Measurements from ENCODE around the gene RAB10. TPM values are rescaled to one million over a fixed set of nuclear protein-coding genes. Genes with fewer than 3 reads are reported as not detected.

Gene RAB10
- total and polyA plus RNA-seq, 9 of the 15 experiments (the other 6 are each of a cell fraction or from before 2014, with no cell fraction given), result 25.1 to 214 (median 157) TPM

DNA sequence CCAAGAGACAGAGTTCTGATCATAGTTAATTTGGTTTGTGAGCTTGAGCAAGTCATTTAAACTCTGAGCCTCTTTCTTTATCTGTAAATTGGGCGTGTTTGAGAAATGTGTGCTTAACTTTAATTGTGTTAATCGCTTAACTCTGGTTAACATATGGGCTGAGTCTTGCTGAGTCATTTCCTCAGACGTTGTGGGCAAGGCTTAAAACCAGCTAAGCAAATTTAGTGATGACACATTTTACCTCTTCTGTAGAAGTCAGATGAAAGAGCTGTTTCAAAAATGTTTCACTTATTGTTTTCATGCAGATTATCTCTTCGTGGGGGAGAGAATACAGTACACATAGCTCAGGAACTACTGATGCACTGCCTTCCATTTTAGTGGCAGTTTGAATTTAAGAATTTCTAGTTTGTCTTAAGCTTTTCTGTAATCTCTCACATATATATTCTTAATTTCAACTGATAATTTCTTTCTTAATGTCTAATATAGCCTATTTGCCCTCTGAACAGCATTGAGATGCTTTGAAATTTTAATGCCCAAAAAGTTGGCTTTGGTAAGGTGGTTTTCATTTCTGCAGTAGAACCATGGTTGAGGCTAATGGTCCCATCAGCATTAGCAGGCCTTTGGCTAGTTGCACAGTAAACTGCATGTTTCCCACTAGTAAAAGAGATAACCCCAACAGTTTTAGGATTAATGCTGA lies 34.9 kb downstream of the RAB10 start (continued):
- TF ChIP-seq PBX2 (CRISPR knock-in tag; IDR thresholded peaks at IDR 0.05; ENCODE audit: low read depth) (no peak), PBX2 (tag; conservative IDR thresholded peaks at IDR 0.05; ENCODE audit: low read depth) (peak; percentile 62), ZBTB11 (CRISPR knock-in tag; IDR thresholded peaks at IDR 0.05) (0 out of 6 replicates have a peak, but pooled peaks of 1 of the 3 experiments have one; percentile 27), HDAC6 (IDR thresholded peaks at IDR 0.05; ENCODE audit: low read depth, low read length) (no peak), TGIF2 (CRISPR knock-in tag; IDR thresholded peaks at IDR 0.05) (no peak), MCM5 (IDR thresholded peaks at IDR 0.05; ENCODE audit: low read depth) (no peak), ZBTB1 (CRISPR knock-in tag; IDR thresholded peaks at IDR 0.05; ENCODE audit: borderline replicate concordance, low read depth) (no peak), MXI1 (IDR thresholded peaks at IDR 0.05; ENCODE audit: low read depth, low read length) (no peak), TCF3 (CRISPR knock-in tag; IDR thresholded peaks at IDR 0.05) (peak; percentile 93), POLR2AphosphoS5 (IDR thresholded peaks at IDR 0.05; ENCODE audit: control insufficient read depth, insufficient read depth, low read depth, low read length) (peak; percentile 88), TBL1XR1 (IDR thresholded peaks at IDR 0.05; ENCODE audit: low read length in 2 of 2) (peak in 1 of 2 experiments; percentile 75; a peak in 2 of 4 replicates), MEF2A (IDR thresholded peaks at IDR 0.05; ENCODE audit: control insufficient read depth, low read depth, low read length) (peak; percentile 39; the same call in 1 of the 2 replicates), PHF20 (IDR thresholded peaks at IDR 0.05; ENCODE audit: partially characterized antibody) (no peak), TOE1 (IDR thresholded peaks at IDR 0.05; ENCODE audit: borderline replicate concordance) (peak; percentile 76; the same call in 1 of the 2 replicates), TOE1 (CRISPR knock-in tag; IDR thresholded peaks at IDR 0.05; ENCODE audit: borderline replicate concordance, low read depth) (no peak)
- TF ChIP-seq, protein P1, sequence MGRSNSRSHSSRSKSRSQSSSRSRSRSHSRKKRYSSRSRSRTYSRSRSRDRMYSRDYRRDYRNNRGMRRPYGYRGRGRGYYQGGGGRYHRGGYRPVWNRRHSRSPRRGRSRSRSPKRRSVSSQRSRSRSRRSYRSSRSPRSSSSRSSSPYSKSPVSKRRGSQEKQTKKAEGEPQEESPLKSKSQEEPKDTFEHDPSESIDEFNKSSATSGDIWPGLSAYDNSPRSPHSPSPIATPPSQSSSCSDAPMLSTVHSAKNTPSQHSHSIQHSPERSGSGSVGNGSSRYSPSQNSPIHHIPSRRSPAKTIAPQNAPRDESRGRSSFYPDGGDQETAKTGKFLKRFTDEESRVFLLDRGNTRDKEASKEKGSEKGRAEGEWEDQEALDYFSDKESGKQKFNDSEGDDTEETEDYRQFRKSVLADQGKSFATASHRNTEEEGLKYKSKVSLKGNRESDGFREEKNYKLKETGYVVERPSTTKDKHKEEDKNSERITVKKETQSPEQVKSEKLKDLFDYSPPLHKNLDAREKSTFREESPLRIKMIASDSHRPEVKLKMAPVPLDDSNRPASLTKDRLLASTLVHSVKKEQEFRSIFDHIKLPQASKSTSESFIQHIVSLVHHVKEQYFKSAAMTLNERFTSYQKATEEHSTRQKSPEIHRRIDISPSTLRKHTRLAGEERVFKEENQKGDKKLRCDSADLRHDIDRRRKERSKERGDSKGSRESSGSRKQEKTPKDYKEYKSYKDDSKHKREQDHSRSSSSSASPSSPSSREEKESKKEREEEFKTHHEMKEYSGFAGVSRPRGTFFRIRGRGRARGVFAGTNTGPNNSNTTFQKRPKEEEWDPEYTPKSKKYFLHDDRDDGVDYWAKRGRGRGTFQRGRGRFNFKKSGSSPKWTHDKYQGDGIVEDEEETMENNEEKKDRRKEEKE (IDR thresholded peaks at IDR 0.05; ENCODE audit: borderline replicate concordance in 1 of 2, control insufficient read depth in 1 of 2, low read depth in 2 of 2, low read length in 1 of 2), result peak in 1 of 2 experiments; percentile 87; a peak in 2 of 4 replicates
